Neural cell (in vitro differentiated cells): Measurements from ENCODE around the gene SAG. TPM values are rescaled to one million over a fixed set of nuclear protein-coding genes. Genes with fewer than 3 reads are reported as not detected.

Experiments used
- H2AFZ ChIP-seq: fragments of 200-600, 300-800 bp; sonication (generic), shearing (Covaris generic); 2 replicates; pipeline ENCODE4 v1.6.0; 2014; ENCODE audit warnings: low read depth, mild to moderate bottlenecking, antibody characterized with exemption, low read length, moderate library complexity
- H3F3A ChIP-seq: fragments of 200-600 bp; shearing (Covaris generic); 2 replicates; pipeline ENCODE4 v1.6.1; 2016; ENCODE audit warnings: mild to moderate bottlenecking, moderate library complexity, mixed read lengths, antibody characterized with exemption, low read length; ENCODE audit not compliant: insufficient read depth, poor library complexity, severe bottlenecking
- H3K27ac ChIP-seq: fragments of 200-600, 300-800 bp; sonication (generic), shearing (Covaris generic); 2 replicates; pipeline ENCODE4 v1.5.1; 2014; ENCODE audit warnings: mild to moderate bottlenecking, low read length, moderate library complexity
- H3K27me3 ChIP-seq: fragments of 300-800, 200-600 bp; sonication (generic), shearing (Covaris generic); 2 replicates; pipeline ENCODE4 v1.6.0; 2014; ENCODE audit warnings: mild to moderate bottlenecking, low read depth, low read length, moderate library complexity; ENCODE audit not compliant: insufficient read depth
- H3K36me3 ChIP-seq: fragments of 300-800, 200-600 bp; sonication (generic), shearing (Covaris generic); 2 replicates; pipeline ENCODE4 v1.5.1; 2014; ENCODE audit warnings: mild to moderate bottlenecking, antibody characterized with exemption, low read length, moderate library complexity; ENCODE audit not compliant: insufficient read depth
- H3K4me2 ChIP-seq: fragments of 300-800, 200-600 bp; sonication (generic), shearing (Covaris generic); 2 replicates; pipeline ENCODE4 v1.6.0; 2014; ENCODE audit warnings: mild to moderate bottlenecking, low read length
- H3K4me3 ChIP-seq: fragments of 300-800, 200-600 bp; sonication (generic), shearing (Covaris generic); 2 replicates; pipeline ENCODE4 v1.5.1; 2014; ENCODE audit warnings: mild to moderate bottlenecking, low read length, moderate library complexity
- H3K79me2 ChIP-seq: fragments of 200-600 bp; shearing (Covaris generic); replicated peaks from 2 replicates; pipeline ENCODE4 v1.6.0; 2014; ENCODE audit warnings: mild to moderate bottlenecking, low read length, moderate library complexity; ENCODE audit not compliant: insufficient read depth
- H3K9ac ChIP-seq: fragments of 300-800, 200-600 bp; sonication (generic), shearing (Covaris generic); 2 replicates; pipeline ENCODE4 v1.6.1; 2016; ENCODE audit warnings: mild to moderate bottlenecking, low read length, mixed read lengths
- H3K9me2 ChIP-seq: fragments of 200-600 bp; shearing (Covaris generic); 2 replicates; pipeline ENCODE4 v1.6.1; 2016; ENCODE audit warnings: mild to moderate bottlenecking, low read length, mixed read lengths; ENCODE audit not compliant: insufficient read depth
- H3K9me3 ChIP-seq: fragments of 200-600, 300-800 bp; sonication (generic), shearing (Covaris generic); 2 replicates; pipeline ENCODE4 v1.6.1; 2016; ENCODE audit warnings: mild to moderate bottlenecking, mixed run types, low read length, moderate library complexity, mixed read lengths
- H4K20me1 ChIP-seq: fragments of 200-600 bp; shearing (Covaris generic); 2 replicates; pipeline ENCODE4 v1.6.1; 2016; ENCODE audit warnings: mild to moderate bottlenecking, mixed run types; ENCODE audit not compliant: insufficient read depth
- EP300 ChIP-seq: fragments of 450-650 bp; conservative IDR thresholded peaks from 2 replicates; pipeline ENCODE4 v1.6.1; 2014; ENCODE audit warnings: antibody characterized with exemption, mild to moderate bottlenecking, moderate library complexity; ENCODE audit not compliant: poor library complexity, severe bottlenecking
- EZH2 ChIP-seq: fragments of 200-600, 300-800 bp; shearing (Covaris generic), sonication (generic); IDR thresholded peaks from 2 replicates; pipeline ENCODE4 v1.6.1; 2014; ENCODE audit warnings: antibody characterized with exemption, low read length, borderline replicate concordance, mild to moderate bottlenecking; ENCODE audit not compliant: insufficient read depth, poor library complexity, severe bottlenecking
- MXI1 ChIP-seq: fragments of 450-650 bp; conservative IDR thresholded peaks from 2 replicates; pipeline ENCODE4 v1.6.1; 2014; ENCODE audit warnings: antibody characterized with exemption, mild to moderate bottlenecking; ENCODE audit not compliant: poor library complexity, severe bottlenecking
- POLR2AphosphoS5 ChIP-seq: IDR thresholded peaks from 2 replicates; pipeline ENCODE4 v1.6.1; 2012
- RAD21 ChIP-seq: fragments of 450-650 bp; conservative IDR thresholded peaks from 2 replicates; pipeline ENCODE4 v1.6.1; 2014; ENCODE audit warnings: antibody characterized with exemption, mild to moderate bottlenecking, moderate library complexity
- SMC3 ChIP-seq: fragments of 450-650 bp; conservative IDR thresholded peaks from 2 replicates; pipeline ENCODE4 v1.6.1; 2014; ENCODE audit warnings: antibody characterized with exemption, mild to moderate bottlenecking, moderate library complexity; ENCODE audit not compliant: poor library complexity
- TAF1 ChIP-seq: IDR thresholded peaks from 2 replicates; pipeline ENCODE4 v1.6.1; 2012; ENCODE audit warnings: low read depth
- polyA plus RNA-seq: library from polyadenylated mRNA; depleted of rRNA; stranded (reverse); fragments of >200 nt; gene quantifications from 2 replicates; pipeline ENCODE4 v1.2.3, GENCODE V29; 2014
- TF ChIP-seq, protein P1 (sequence below): IDR thresholded peaks from 2 replicates; pipeline ENCODE4 v1.6.1; 2012; ENCODE audit warnings: borderline replicate concordance
- TF ChIP-seq, protein P2 (sequence below): fragments of 450-650 bp; IDR thresholded peaks from 2 replicates; pipeline ENCODE4 v1.5.1; 2014; ENCODE audit warnings: antibody characterized with exemption, mild to moderate bottlenecking, moderate library complexity; ENCODE audit not compliant: poor library complexity, severe bottlenecking

The SAG gene
- polyA plus RNA-seq, 1 donor from 2014 or later: not detected

DNA sequence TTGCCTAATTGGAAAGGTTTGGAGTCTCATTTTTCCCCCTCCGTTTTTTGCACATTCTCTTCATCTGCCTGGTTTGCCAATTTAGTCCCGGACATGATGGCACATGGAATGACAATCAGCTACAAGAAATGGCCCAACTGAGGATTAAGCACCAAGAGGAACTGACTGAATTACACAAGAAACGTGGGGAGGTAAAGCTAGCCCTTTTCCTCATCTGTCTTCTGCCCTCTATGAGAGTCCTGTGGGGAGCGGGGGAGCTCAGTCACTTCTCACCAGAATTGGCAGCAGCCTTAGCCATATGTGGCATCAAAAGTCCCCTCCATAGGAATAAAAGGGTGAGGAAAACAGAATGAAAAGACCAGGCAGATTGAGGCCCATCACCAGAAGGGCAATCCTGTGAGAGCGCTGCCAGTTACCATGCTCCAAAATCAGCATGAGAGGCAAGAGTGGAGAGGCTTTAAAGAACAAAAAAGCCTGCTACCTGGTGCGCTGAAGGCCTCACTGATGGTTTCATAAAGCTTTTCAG is 44.5 kb upstream of the SAG start:
- no peak overlapping the region for H3K4me2 ChIP-seq
- H3K27me3 ChIP-seq: no peaks in the 10 kb centered on the region
- no peaks in the 10 kb centered on the region for H3K36me3 ChIP-seq
- H3F3A ChIP-seq: no peaks in the 10 kb centered on the region
- no peak overlapping the region for H2AFZ ChIP-seq
- no peaks in the 10 kb centered on the region for H3K9me2 ChIP-seq
- no peak overlapping the region for H3K4me3 ChIP-seq
- no peak for TF ChIP-seq EZH2
- TF ChIP-seq, protein P1, sequence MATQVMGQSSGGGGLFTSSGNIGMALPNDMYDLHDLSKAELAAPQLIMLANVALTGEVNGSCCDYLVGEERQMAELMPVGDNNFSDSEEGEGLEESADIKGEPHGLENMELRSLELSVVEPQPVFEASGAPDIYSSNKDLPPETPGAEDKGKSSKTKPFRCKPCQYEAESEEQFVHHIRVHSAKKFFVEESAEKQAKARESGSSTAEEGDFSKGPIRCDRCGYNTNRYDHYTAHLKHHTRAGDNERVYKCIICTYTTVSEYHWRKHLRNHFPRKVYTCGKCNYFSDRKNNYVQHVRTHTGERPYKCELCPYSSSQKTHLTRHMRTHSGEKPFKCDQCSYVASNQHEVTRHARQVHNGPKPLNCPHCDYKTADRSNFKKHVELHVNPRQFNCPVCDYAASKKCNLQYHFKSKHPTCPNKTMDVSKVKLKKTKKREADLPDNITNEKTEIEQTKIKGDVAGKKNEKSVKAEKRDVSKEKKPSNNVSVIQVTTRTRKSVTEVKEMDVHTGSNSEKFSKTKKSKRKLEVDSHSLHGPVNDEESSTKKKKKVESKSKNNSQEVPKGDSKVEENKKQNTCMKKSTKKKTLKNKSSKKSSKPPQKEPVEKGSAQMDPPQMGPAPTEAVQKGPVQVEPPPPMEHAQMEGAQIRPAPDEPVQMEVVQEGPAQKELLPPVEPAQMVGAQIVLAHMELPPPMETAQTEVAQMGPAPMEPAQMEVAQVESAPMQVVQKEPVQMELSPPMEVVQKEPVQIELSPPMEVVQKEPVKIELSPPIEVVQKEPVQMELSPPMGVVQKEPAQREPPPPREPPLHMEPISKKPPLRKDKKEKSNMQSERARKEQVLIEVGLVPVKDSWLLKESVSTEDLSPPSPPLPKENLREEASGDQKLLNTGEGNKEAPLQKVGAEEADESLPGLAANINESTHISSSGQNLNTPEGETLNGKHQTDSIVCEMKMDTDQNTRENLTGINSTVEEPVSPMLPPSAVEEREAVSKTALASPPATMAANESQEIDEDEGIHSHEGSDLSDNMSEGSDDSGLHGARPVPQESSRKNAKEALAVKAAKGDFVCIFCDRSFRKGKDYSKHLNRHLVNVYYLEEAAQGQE: no peak
- TF ChIP-seq SMC3: no peak
- TF ChIP-seq POLR2AphosphoS5: no peak
- TF ChIP-seq, protein P2, sequence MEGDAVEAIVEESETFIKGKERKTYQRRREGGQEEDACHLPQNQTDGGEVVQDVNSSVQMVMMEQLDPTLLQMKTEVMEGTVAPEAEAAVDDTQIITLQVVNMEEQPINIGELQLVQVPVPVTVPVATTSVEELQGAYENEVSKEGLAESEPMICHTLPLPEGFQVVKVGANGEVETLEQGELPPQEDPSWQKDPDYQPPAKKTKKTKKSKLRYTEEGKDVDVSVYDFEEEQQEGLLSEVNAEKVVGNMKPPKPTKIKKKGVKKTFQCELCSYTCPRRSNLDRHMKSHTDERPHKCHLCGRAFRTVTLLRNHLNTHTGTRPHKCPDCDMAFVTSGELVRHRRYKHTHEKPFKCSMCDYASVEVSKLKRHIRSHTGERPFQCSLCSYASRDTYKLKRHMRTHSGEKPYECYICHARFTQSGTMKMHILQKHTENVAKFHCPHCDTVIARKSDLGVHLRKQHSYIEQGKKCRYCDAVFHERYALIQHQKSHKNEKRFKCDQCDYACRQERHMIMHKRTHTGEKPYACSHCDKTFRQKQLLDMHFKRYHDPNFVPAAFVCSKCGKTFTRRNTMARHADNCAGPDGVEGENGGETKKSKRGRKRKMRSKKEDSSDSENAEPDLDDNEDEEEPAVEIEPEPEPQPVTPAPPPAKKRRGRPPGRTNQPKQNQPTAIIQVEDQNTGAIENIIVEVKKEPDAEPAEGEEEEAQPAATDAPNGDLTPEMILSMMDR: no peak
- TF ChIP-seq EP300: no peak
- no peak for TF ChIP-seq MXI1
- TF ChIP-seq TAF1: no peak
- TF ChIP-seq RAD21: no peak
- no peaks in the 10 kb centered on the region for H4K20me1 ChIP-seq
- no peak overlapping the region for H3K9ac ChIP-seq
- H3K9me3 ChIP-seq: no peaks in the 10 kb centered on the region
- no peak overlapping the region for H3K27ac ChIP-seq
- no peaks in the 10 kb centered on the region for H3K79me2 ChIP-seq

DNA sequence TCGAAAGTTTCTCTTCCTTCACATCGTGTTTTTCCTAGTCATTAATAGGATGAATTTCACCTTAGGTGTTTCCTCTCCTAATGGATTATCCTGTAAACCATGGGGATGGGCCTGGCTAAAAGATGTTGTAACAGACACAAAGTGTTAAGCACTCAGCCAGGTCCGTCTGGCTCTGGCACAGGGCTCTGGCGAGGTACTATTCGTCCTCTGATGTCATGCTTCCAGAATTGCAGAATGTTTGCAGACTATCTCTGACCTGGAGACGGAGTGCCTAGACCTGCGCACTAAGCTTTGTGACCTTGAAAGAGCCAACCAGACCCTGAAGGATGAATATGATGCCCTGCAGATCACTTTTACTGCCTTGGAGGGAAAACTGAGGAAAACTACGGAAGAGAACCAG is 42.9 kb upstream of the SAG start:
- no peak overlapping the region for H3K4me3 ChIP-seq
- H3K79me2 ChIP-seq: no peaks in the 10 kb centered on the region
- no peaks in the 10 kb centered on the region for H3K9me3 ChIP-seq
- H3K4me2 ChIP-seq: no peak overlapping the region
- H3K36me3 ChIP-seq: no peaks in the 10 kb centered on the region
- no peaks in the 10 kb centered on the region for H3K27me3 ChIP-seq
- TF ChIP-seq TAF1 (no peak), EZH2 (no peak), MXI1 (no peak), EP300 (no peak), POLR2AphosphoS5 (no peak), RAD21 (no peak), SMC3 (no peak)
- TF ChIP-seq, protein P1: no peak
- TF ChIP-seq, protein P2: no peak
- no peaks in the 10 kb centered on the region for H3K9me2 ChIP-seq
- H2AFZ ChIP-seq: no peak overlapping the region
- no peak overlapping the region for H3K9ac ChIP-seq
- H3F3A ChIP-seq: no peaks in the 10 kb centered on the region
- H4K20me1 ChIP-seq: no peaks in the 10 kb centered on the region
- no peak overlapping the region for H3K27ac ChIP-seq
